Vagina (tissue), 2 donors: ENCODE measurements around the gene ANKRD22.

Experiments
- POLR2A ChIP-seq, 2 donors: fragments of 450-650 bp; IDR thresholded peaks; one replicate each; pipeline ENCODE4 v1.6.1; 2017; ENCODE audit warnings: antibody characterized with exemption in 2 of 2, mild to moderate bottlenecking in 2 of 2, moderate library complexity in 2 of 2
- POLR2AphosphoS5 ChIP-seq, 2 donors: sonication (generic); formaldehyde crosslinking; IDR thresholded peaks; one replicate each; pipeline ENCODE4 v1.9.0; 2017; ENCODE audit warnings: antibody characterized with exemption in 2 of 2, mild to moderate bottlenecking in 2 of 2, low read depth in 1 of 2; ENCODE audit not compliant: insufficient read depth in 1 of 2

GRCh38 chr10:88857831-88858230, 6.2 kb upstream of the ANKRD22 start:
- TF ChIP-seq POLR2AphosphoS5 (IDR thresholded peaks at IDR 0.05; ENCODE audit: insufficient read depth in 1 of 2, low read depth in 1 of 2) (no peak), POLR2A (IDR thresholded peaks at IDR 0.05) (no peak)
